MM.1S (cell line): ENCODE results near the gene NBEA.

Source experiments
- DNase-seq: peaks from one replicate; pipeline ENCODE4 v3.0.0-alpha.2; 2015
- H2AFZ ChIP-seq: fragments of 300-600 bp; sonication (generic); 2 replicates; pipeline ENCODE4 v1.6.0; 2016; ENCODE audit warnings: antibody characterized with exemption, low read length
- H3F3A ChIP-seq: fragments of 300-600 bp; sonication (generic); 2 replicates; pipeline ENCODE4 v1.6.1; 2016; ENCODE audit warnings: mild to moderate bottlenecking, antibody characterized with exemption, low read length, moderate library complexity, mixed read lengths; ENCODE audit not compliant: insufficient read depth
- H3K27ac ChIP-seq: fragments of 300-600 bp; sonication (generic); 2 replicates; pipeline ENCODE4 v1.5.1; 2016; ENCODE audit warnings: mild to moderate bottlenecking, low read length
- H3K27me3 ChIP-seq: fragments of 300-600 bp; sonication (generic); replicated peaks from 2 replicates; pipeline ENCODE4 v1.6.0; 2016; ENCODE audit warnings: low read length; ENCODE audit not compliant: insufficient read depth
- H3K36me3 ChIP-seq: fragments of 300-600 bp; sonication (generic); replicated peaks from 2 replicates; pipeline ENCODE4 v1.6.1; 2016; ENCODE audit warnings: mild to moderate bottlenecking, low read length, mixed read lengths; ENCODE audit not compliant: insufficient read depth
- H3K4me1 ChIP-seq: fragments of 300-600 bp; sonication (generic); 2 replicates; pipeline ENCODE4 v1.6.1; 2016; ENCODE audit warnings: low read length, mixed read lengths
- H3K4me2 ChIP-seq: fragments of 300-600 bp; sonication (generic); 2 replicates; pipeline ENCODE4 v1.6.0; 2016; ENCODE audit warnings: low read depth, low read length
- H3K4me3 ChIP-seq: fragments of 300-600 bp; sonication (generic); 2 replicates; pipeline ENCODE4 v1.5.1; 2016; ENCODE audit warnings: low read length, mixed read lengths
- H3K79me2 ChIP-seq: fragments of 300-600 bp; sonication (generic); 2 replicates; pipeline ENCODE4 v1.6.1; 2016; ENCODE audit warnings: mixed run types, low read length, mixed read lengths
- H3K9ac ChIP-seq: fragments of 300-600 bp; sonication (generic); 2 replicates; pipeline ENCODE4 v1.6.1; 2016; ENCODE audit warnings: low read length, mixed read lengths
- H3K9me2 ChIP-seq: fragments of 300-600 bp; sonication (generic); replicated peaks from 2 replicates; pipeline ENCODE4 v1.6.1; 2016; ENCODE audit warnings: mild to moderate bottlenecking, low read length, mixed read lengths; ENCODE audit not compliant: insufficient read depth
- H3K9me3 ChIP-seq: fragments of 300-600 bp; sonication (generic); replicated peaks from 2 replicates; pipeline ENCODE4 v1.6.1; 2016; ENCODE audit warnings: mild to moderate bottlenecking, low read length, mixed read lengths; ENCODE audit not compliant: insufficient read depth
- H4K20me1 ChIP-seq: fragments of 300-600 bp; sonication (generic); 2 replicates; pipeline ENCODE4 v1.6.1; 2016; ENCODE audit warnings: mild to moderate bottlenecking, low read length, moderate library complexity, mixed read lengths; ENCODE audit not compliant: insufficient read depth
- EZH2 ChIP-seq: fragments of 300-600 bp; sonication (generic); optimal IDR thresholded peaks from 2 replicates; pipeline ENCODE3; 2017; ENCODE audit warnings: low read depth, mild to moderate bottlenecking, antibody characterized with exemption, low read length, mixed read lengths
- EZH2phosphoT487 ChIP-seq: fragments of 300-600 bp; sonication (generic); IDR thresholded peaks from 2 replicates; pipeline ENCODE4 v1.6.1; 2018; ENCODE audit warnings: antibody characterized with exemption, low read length
- TF ChIP-seq, protein P1 (sequence below): fragments of 300-600 bp; sonication (generic); IDR thresholded peaks from 2 replicates; pipeline ENCODE4 v1.5.1; 2016; ENCODE audit warnings: antibody characterized with exemption, low read length, mixed read lengths

The NBEA gene

DNA sequence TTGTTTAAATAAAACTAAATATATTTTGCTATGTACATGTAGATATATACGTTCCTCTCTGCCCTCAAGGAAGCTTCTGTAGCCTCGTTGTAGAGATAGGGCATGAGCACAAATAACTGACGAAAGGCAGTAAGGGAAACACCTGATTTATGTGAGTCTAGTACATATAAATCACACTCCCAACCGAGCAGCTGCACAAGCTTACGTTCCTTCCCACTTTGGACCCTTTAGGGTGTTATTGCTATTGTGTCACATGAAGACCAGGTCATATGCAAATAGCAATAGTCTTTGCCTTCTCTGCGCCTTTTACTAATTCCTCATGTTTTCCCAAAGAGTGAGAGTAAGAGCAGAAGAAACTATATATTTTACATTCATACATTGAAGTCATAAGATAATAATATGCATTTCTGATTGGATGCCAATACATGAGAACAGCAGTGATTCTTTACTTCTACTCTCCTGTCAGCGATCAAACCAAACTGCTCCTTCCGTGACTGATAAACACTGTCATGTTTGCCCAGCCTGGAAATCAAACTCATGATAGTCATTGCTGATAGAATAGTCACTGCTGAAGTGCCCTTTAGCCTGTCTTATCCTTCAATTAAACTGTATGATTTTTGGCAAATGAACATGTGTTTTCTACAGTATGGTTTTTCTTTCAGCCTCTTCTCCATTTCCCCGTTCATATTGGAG lies 661.7 kb downstream of the NBEA start:
- H3K4me3 ChIP-seq, result no peak overlapping the region
- H4K20me1 ChIP-seq, result no peaks in the 10 kb centered on the region
- no peak overlapping the region for H2AFZ ChIP-seq
- no peak overlapping the region for H3K4me2 ChIP-seq
- H3K9me3 ChIP-seq, result no peaks in the 10 kb centered on the region
- H3K27ac ChIP-seq, result no peak overlapping the region
- no peaks in the 10 kb centered on the region for H3K4me1 ChIP-seq
- no peaks in the 10 kb centered on the region for H3K27me3 ChIP-seq
- no peaks in the 10 kb centered on the region for H3K9me2 ChIP-seq
- H3F3A ChIP-seq, result no peaks in the 10 kb centered on the region
- H3K79me2 ChIP-seq, result no peaks in the 10 kb centered on the region
- H3K9ac ChIP-seq, result no peak overlapping the region
- H3K36me3 ChIP-seq, result no peaks in the 10 kb centered on the region
- TF ChIP-seq, protein P1, sequence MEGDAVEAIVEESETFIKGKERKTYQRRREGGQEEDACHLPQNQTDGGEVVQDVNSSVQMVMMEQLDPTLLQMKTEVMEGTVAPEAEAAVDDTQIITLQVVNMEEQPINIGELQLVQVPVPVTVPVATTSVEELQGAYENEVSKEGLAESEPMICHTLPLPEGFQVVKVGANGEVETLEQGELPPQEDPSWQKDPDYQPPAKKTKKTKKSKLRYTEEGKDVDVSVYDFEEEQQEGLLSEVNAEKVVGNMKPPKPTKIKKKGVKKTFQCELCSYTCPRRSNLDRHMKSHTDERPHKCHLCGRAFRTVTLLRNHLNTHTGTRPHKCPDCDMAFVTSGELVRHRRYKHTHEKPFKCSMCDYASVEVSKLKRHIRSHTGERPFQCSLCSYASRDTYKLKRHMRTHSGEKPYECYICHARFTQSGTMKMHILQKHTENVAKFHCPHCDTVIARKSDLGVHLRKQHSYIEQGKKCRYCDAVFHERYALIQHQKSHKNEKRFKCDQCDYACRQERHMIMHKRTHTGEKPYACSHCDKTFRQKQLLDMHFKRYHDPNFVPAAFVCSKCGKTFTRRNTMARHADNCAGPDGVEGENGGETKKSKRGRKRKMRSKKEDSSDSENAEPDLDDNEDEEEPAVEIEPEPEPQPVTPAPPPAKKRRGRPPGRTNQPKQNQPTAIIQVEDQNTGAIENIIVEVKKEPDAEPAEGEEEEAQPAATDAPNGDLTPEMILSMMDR, result no peak
- TF ChIP-seq EZH2phosphoT487, result no peak
- TF ChIP-seq EZH2, result no peak
- DNase-seq, result no peak

DNA sequence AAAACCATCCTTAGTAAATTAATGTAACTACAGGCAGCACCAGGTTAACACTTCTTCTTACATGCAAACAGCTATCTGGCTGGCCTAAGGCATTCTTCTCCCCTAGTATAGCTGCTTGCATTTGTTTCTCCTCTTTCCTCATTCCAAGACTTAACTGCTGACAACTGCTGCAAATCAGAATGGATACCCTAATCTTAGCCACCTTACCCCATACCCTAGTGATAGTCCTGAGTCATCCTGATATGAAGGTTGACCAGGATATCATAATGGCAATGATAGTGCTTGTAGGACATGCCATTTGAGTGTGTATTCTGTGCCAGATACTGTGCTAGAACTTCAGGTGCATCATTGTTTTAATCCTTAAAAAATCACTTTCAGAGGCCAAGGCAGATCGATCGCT lies 672.6 kb downstream of the NBEA start:
- no peak overlapping the region for H2AFZ ChIP-seq

DNA sequence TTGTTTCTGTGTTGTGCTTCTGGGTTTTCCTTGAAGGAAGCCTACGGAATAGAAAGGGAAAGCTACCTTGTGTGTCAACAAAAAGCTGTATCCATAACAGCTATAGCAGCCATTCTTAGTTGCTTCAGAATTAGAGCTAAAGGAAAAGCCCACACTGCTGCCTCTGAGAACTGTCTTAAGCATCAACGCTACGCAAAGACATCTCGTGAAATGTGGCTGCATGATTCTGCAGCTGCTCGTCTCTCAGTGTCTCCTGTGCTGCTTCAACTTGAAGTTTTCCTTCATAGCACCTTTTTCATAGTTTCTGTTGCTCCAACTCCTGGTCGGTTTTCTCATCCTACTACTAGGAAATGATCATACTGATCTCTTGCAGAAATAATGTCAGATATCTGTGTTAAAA lies 675.4 kb downstream of the NBEA start:
- H4K20me1 ChIP-seq, result no peaks in the 10 kb centered on the region
- H3K4me1 ChIP-seq, result no peaks in the 10 kb centered on the region
- H3K9ac ChIP-seq, result no peak overlapping the region
- H3K4me2 ChIP-seq, result no peak overlapping the region
- no peaks in the 10 kb centered on the region for H3K36me3 ChIP-seq
- H2AFZ ChIP-seq, result no peak overlapping the region
- H3K4me3 ChIP-seq, result no peak overlapping the region
- H3K27me3 ChIP-seq, result no peaks in the 10 kb centered on the region
- H3K9me2 ChIP-seq, result no peaks in the 10 kb centered on the region
- H3F3A ChIP-seq, result no peaks in the 10 kb centered on the region
- TF ChIP-seq, protein P1, result no peak
- no peak for TF ChIP-seq EZH2phosphoT487
- no peak for TF ChIP-seq EZH2
- no peak overlapping the region for H3K27ac ChIP-seq
- no peak for DNase-seq
- no peaks in the 10 kb centered on the region for H3K9me3 ChIP-seq
- no peaks in the 10 kb centered on the region for H3K79me2 ChIP-seq

More for the DNA sequence above, 672.6 kb downstream of the NBEA start:
- no peaks in the 10 kb centered on the region for H4K20me1 ChIP-seq
- no peaks in the 10 kb centered on the region for H3K9me2 ChIP-seq
- H3K9me3 ChIP-seq, result no peaks in the 10 kb centered on the region
- TF ChIP-seq EZH2phosphoT487 (no peak), EZH2 (no peak)
- H3F3A ChIP-seq, result no peaks in the 10 kb centered on the region
- no peaks in the 10 kb centered on the region for H3K36me3 ChIP-seq
- H3K9ac ChIP-seq, result no peak overlapping the region
- H3K27me3 ChIP-seq, result no peaks in the 10 kb centered on the region
- no peak for DNase-seq
- no peak overlapping the region for H3K4me2 ChIP-seq
- H3K4me1 ChIP-seq, result no peaks in the 10 kb centered on the region
- no peak overlapping the region for H3K4me3 ChIP-seq
- H3K27ac ChIP-seq, result no peak overlapping the region
- no peaks in the 10 kb centered on the region for H3K79me2 ChIP-seq

DNA sequence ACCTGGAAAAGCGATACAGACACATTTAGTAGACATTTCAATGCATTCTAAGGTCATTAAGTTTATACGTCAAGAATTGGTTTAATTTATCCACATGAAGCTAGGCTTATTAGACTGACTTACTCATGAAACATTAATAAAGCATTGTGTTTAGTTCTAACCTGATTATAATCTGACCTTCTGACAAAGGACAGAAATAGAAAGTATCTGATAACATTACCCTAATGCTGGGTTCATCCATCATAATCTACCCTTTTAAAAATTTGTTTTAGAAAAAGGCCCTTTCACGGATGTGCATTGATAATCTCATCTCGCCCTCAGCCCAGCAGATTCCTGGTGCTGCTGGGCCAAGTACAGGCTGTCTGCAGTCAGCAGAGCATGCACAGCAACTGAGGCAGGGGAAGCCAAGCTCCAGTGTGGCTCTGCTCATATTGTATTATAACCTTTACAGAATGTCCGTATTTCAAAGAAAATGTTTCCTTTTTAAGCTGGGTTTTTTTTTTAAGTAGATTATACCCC lies 676.6 kb downstream of the NBEA start:
- Histone ChIP-seq H3K4me1 (no peaks in the 10 kb centered on the region), H3F3A (no peaks in the 10 kb centered on the region), H3K27ac (no peak overlapping the region), H3K4me2 (no peak overlapping the region), H2AFZ (no peak overlapping the region), H3K9ac (no peak overlapping the region), H3K9me2 (no peaks in the 10 kb centered on the region), H3K9me3 (no peaks in the 10 kb centered on the region), H3K79me2 (no peaks in the 10 kb centered on the region), H3K27me3 (no peaks in the 10 kb centered on the region), H3K4me3 (no peak overlapping the region), H4K20me1 (no peaks in the 10 kb centered on the region), H3K36me3 (no peaks in the 10 kb centered on the region)
- TF ChIP-seq, protein P1, result no peak
- TF ChIP-seq EZH2phosphoT487 (no peak), EZH2 (no peak)
- no peak for DNase-seq
